Pericardium fibroblast (primary cell): ENCODE data around the gene BTBD8. TPM values are rescaled to one million over a fixed set of nuclear protein-coding genes. Genes with fewer than 3 reads are reported as not detected.

Experiments used
- total RNA-seq: library from RNA; depleted of rRNA; stranded (reverse); fragments of >200 nt; gene quantifications from 2 replicates; pipeline ENCODE4 v1.2.3, GENCODE V29; 2015

BTBD8 gene
- 0.93 and 4.2 TPM in 2 replicates for total RNA-seq

GRCh38 chr1:92080128-92080985 is at the start of gene BTBD8:
Gene BTBD8, plus strand, starts transcription at chr1:92080345. Its CDS starts 227 bp downstream, at chr1:92080572.

GRCh38 chr1:92075311-92075710 is 4.8 kb upstream of the BTBD8 start, which contains the start of gene SETSIP:
Gene SETSIP, minus strand, starts transcription at chr1:92075411. Its CDS starts 0 bp downstream, at chr1:92075411.

GRCh38 chr1:92217721-92218120 is 137.6 kb downstream of the BTBD8 start, which contains the start of gene C1orf146:
Gene C1orf146, plus strand, starts transcription at chr1:92217915. Its CDS starts 13,506 bp downstream, at chr1:92231421.

Other genes with a start within 250 kb of the BTBD8 start
- 20.0 and 34.2 TPM in 2 replicates for gene TGFBR3, start 194.2 kb upstream of the BTBD8 start, total RNA-seq
- gene BRDT, start 130.9 kb upstream of the BTBD8 start, total RNA-seq = not detected in 2 replicates
- gene EPHX4, start 50.4 kb upstream of the BTBD8 start, total RNA-seq = 0.12 and 0.43 TPM in 2 replicates
- gene SETSIP, start 4.9 kb upstream of the BTBD8 start, total RNA-seq = 0.26 TPM in 1 of 2 replicates, not detected in the other
- gene C1orf146, start 137.6 kb downstream of the BTBD8 start, total RNA-seq = not detected in 2 replicates
- 4.3 and 7.0 TPM in 2 replicates for gene GLMN, start 218.6 kb downstream of the BTBD8 start, total RNA-seq
- 5.3 and 10.1 TPM in 2 replicates for gene RPAP2, start 218.7 kb downstream of the BTBD8 start, total RNA-seq